ENCODE measurements around the gene DNAJB1.
"Not testable (repeated sequence)": the region's sequence is repeated elsewhere in the genome, so short reads cannot be mapped to it uniquely, and the experiment has no call there.

GRCh38 chr19:14552006-14552360 lies 33.8 kb upstream of the DNAJB1 start:
- not testable (repeated sequence) for TF ChIP-seq MAFK (IDR thresholded peaks at IDR 0.05; ENCODE audit: low read depth, low read length); CTCF (conservative IDR thresholded peaks at IDR 0.05; ENCODE audit: low read depth, low read length); RAD21 (IDR thresholded peaks at IDR 0.05; ENCODE audit: low read length); POLR2A (IDR thresholded peaks at IDR 0.05; ENCODE audit: low read depth, low read length)
- TF ChIP-seq, protein P1, sequence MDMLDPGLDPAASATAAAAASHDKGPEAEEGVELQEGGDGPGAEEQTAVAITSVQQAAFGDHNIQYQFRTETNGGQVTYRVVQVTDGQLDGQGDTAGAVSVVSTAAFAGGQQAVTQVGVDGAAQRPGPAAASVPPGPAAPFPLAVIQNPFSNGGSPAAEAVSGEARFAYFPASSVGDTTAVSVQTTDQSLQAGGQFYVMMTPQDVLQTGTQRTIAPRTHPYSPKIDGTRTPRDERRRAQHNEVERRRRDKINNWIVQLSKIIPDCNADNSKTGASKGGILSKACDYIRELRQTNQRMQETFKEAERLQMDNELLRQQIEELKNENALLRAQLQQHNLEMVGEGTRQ (IDR thresholded peaks at IDR 0.05; ENCODE audit: low read depth, low read length), result not testable (repeated sequence)

Data from IMR-90 (cell line).